K562 (cell line): ENCODE data around the gene GPN1. TPM values are rescaled to one million over a fixed set of nuclear protein-coding genes. Genes with fewer than 3 reads are reported as not detected.
A peak's percentile ranks its signal among the peaks of the same experiment; 100 is the strongest.

Source experiments
- ARNT ChIP-seq, 2 experiments: fragments of 450-650 bp; IDR thresholded peaks; 2 replicates each; pipeline ENCODE4 v1.6.1; 2016; ENCODE audit warnings: mild to moderate bottlenecking in 1 of 2
- COPS2 ChIP-seq: fragments of 450-650 bp; conservative IDR thresholded peaks from 2 replicates; pipeline ENCODE4 v1.6.1; 2016; ENCODE audit warnings: mild to moderate bottlenecking, moderate library complexity
- E2F4 ChIP-seq: sonication (generic); formaldehyde crosslinking; IDR thresholded peaks from 2 replicates; pipeline ENCODE4 v1.8.0; 2022; ENCODE audit warnings: mild to moderate bottlenecking, low read depth, missing genetic modification reagents
- ELF4 ChIP-seq: fragments of 450-650 bp; formaldehyde crosslinking; IDR thresholded peaks from 2 replicates; pipeline ENCODE4 v1.4.0; 2022; ENCODE audit warnings: missing genetic modification characterization
- JUN ChIP-seq, 2 experiments: sonication (generic) in 1 of 2; formaldehyde crosslinking in 1 of 2; IDR thresholded peaks; 2 replicates each; pipeline versions ENCODE4 v1.6.1 to v1.8.0; 2012 to 2022; ENCODE audit warnings: borderline replicate concordance in 2 of 2, mild to moderate bottlenecking in 2 of 2, improper control_type of control experiment in 1 of 2, low read depth in 1 of 2, low read length in 1 of 2, missing genetic modification reagents in 1 of 2
- MCM5 ChIP-seq: fragments of 450-650 bp; IDR thresholded peaks from 2 replicates; pipeline ENCODE4 v1.6.1; 2016; ENCODE audit warnings: low read depth
- MCM7 ChIP-seq, 2 experiments: fragments of 450-650 bp; IDR thresholded peaks; 2 replicates each; pipeline ENCODE4 v1.6.1; 2016 to 2018
- NBN ChIP-seq: fragments of 450-650 bp; IDR thresholded peaks from 2 replicates; pipeline ENCODE4 v1.6.1; 2016; ENCODE audit warnings: low read depth, mild to moderate bottlenecking
- SIRT6 ChIP-seq: IDR thresholded peaks from one replicate; pipeline ENCODE4 v1.6.1; 2012; ENCODE audit warnings: low read depth, mild to moderate bottlenecking, control low read depth, inconsistent platforms, low read length, moderate library complexity
- SNIP1 ChIP-seq: fragments of 450-650 bp; IDR thresholded peaks from 2 replicates; pipeline ENCODE4 v1.7.1; 2017; ENCODE audit warnings: low read depth, mild to moderate bottlenecking
- SP2 ChIP-seq: IDR thresholded peaks from 2 replicates; pipeline ENCODE4 v1.6.1; 2011; ENCODE audit warnings: mild to moderate bottlenecking, low read depth, low read length, moderate library complexity; ENCODE audit not compliant: poor library complexity, severe bottlenecking; ENCODE audit errors: extremely low read depth
- TCFL5 ChIP-seq: fragments of 250-450 bp; sonication (Bioruptor Pico); conservative IDR thresholded peaks from 2 replicates; pipeline ENCODE4 v1.6.1; 2021; ENCODE audit warnings: mild to moderate bottlenecking, moderate library complexity, matching md5 sums
- TEAD1 ChIP-seq, 2 experiments: fragments of 450-650 bp in 1 of 2; sonication (generic) in 1 of 2; formaldehyde crosslinking; IDR thresholded peaks; 2 replicates each; pipeline versions ENCODE4 v1.4.0 to v1.8.0; 2020 to 2022; ENCODE audit warnings: mild to moderate bottlenecking in 2 of 2, missing genetic modification reagents in 1 of 2
- USF2 ChIP-seq: sonication (generic); formaldehyde crosslinking; IDR thresholded peaks from 2 replicates; pipeline ENCODE4 v1.5.0; 2020; ENCODE audit warnings: missing genetic modification reagents
- WHSC1 ChIP-seq: IDR thresholded peaks from one replicate; pipeline ENCODE4 v1.6.1; 2012; ENCODE audit warnings: low read length, control low read depth, inconsistent platforms
- ZHX1 ChIP-seq: fragments of 150-350 bp; conservative IDR thresholded peaks from 2 replicates; pipeline ENCODE4 v1.6.1; 2014; ENCODE audit warnings: low read length
- ZNF696 ChIP-seq: fragments of 250-450 bp; sonication (Bioruptor Pico); conservative IDR thresholded peaks from 2 replicates; pipeline ENCODE4 v1.4.0; 2020; ENCODE audit warnings: mild to moderate bottlenecking, moderate library complexity
- polyA plus RNA-seq, 8 experiments: library from polyadenylated mRNA; depleted of rRNA in 4 of 8; stranded (reverse) in 5 of 8; unstranded in 3 of 8; fragments of >200 nt; fragmentation: Nextera tagmentation in 2 of 8; fragmentation: Illumina TruSeq in 1 of 8; extraction: Ambion mirVana in 2 of 8; extraction: Trizol in 1 of 8; gene quantifications; 2 replicates each; pipeline versions ENCODE4 v1.2.1 to v1.2.3, GENCODE V29; 2011 to 2014; ENCODE audit warnings: inconsistent platforms in 1 of 8, missing spikeins in 1 of 8
- total RNA-seq, 7 experiments: library from RNA; depleted of rRNA in 6 of 7; stranded (reverse); fragments of >200 nt in 6 of 7; fragmentation: Illumina TruSeq in 2 of 7; extraction: Trizol in 2 of 7; gene quantifications; 2 replicates each; pipeline versions ENCODE4 v1.2.1 to v1.2.3, GENCODE V29; 2011 to 2021; ENCODE audit warnings: low replicate concordance in 1 of 7
- TF ChIP-seq, protein P1 (sequence below): sonication (generic); formaldehyde crosslinking; IDR thresholded peaks from 2 replicates; pipeline ENCODE4 v1.8.0; 2023; ENCODE audit warnings: mild to moderate bottlenecking, missing genetic modification reagents

GPN1 gene
- total and polyA plus RNA-seq, 9 of the 15 experiments (the other 6 are each of a cell fraction or from before 2014, with no cell fraction given): 23.4 to 171 (median 48.2) TPM

DNA sequence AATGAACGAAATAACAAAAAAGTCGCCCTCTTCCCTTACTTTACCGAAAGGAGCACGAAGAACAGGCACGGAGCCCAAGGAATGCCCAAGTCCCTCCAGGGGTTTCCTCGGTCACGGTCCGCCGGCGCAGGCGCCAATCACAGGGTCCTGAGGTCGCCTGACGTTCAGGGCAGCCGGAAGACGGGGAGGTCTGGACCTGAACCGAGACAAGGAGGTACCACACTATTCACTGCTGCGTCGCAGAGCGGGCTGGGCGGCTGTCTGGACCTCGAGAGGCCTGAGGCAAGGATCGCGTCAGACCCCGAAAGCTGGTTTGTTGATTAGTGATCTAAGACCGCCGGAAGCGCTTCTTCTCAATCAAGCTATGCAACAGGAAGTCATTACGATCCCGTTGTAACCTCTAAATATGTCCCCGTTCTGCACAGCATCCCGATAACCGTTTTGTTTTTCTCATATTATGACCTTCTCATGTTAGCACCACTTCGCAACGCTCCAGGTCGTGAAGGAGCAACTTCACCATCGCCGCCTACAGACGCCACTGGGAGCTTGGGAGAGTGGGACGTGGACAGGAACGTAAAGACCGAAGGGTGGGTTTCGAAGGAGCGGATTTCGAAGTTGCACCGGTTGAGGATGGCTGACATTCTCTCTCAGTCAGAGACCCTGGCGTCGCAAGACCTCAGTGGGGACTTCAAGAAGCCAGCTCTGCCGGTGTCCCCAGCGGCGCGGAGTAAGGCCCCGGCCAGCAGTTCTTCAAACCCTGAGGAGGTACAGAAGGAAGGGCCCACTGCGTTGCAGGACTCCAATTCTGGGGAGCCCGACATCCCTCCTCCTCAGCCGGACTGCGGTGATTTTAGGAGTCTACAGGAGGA lies 34.7 kb downstream of the GPN1 start, which contains the start of the genes SLC4A1AP and SUPT7L (continued):
- TF ChIP-seq, protein P1, sequence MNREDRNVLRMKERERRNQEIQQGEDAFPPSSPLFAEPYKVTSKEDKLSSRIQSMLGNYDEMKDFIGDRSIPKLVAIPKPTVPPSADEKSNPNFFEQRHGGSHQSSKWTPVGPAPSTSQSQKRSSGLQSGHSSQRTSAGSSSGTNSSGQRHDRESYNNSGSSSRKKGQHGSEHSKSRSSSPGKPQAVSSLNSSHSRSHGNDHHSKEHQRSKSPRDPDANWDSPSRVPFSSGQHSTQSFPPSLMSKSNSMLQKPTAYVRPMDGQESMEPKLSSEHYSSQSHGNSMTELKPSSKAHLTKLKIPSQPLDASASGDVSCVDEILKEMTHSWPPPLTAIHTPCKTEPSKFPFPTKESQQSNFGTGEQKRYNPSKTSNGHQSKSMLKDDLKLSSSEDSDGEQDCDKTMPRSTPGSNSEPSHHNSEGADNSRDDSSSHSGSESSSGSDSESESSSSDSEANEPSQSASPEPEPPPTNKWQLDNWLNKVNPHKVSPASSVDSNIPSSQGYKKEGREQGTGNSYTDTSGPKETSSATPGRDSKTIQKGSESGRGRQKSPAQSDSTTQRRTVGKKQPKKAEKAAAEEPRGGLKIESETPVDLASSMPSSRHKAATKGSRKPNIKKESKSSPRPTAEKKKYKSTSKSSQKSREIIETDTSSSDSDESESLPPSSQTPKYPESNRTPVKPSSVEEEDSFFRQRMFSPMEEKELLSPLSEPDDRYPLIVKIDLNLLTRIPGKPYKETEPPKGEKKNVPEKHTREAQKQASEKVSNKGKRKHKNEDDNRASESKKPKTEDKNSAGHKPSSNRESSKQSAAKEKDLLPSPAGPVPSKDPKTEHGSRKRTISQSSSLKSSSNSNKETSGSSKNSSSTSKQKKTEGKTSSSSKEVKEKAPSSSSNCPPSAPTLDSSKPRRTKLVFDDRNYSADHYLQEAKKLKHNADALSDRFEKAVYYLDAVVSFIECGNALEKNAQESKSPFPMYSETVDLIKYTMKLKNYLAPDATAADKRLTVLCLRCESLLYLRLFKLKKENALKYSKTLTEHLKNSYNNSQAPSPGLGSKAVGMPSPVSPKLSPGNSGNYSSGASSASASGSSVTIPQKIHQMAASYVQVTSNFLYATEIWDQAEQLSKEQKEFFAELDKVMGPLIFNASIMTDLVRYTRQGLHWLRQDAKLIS (CRISPR knock-in tag): peak; percentile 86
- TF ChIP-seq ELF4 (CRISPR knock-in tag) (no peak), MCM7 (IDR thresholded peaks at IDR 0.05) (no peak), TEAD1 (CRISPR knock-in tag; IDR thresholded peaks at IDR 0.05) (peak; percentile 13 to 86; a peak in 2 of 4 replicates), ZNF696 (no peak), SIRT6 (no peak), JUN (IDR thresholded peaks at IDR 0.05; ENCODE audit: borderline replicate concordance, low read depth, low read length) (no peak), JUN (CRISPR knock-in tag; IDR thresholded peaks at IDR 0.05; ENCODE audit: borderline replicate concordance) (no peak), ARNT (IDR thresholded peaks at IDR 0.05) (peak; percentile 96 to 98), COPS2 (no peak), TCFL5 (CRISPR knock-in tag) (no peak), MCM5 (no peak), E2F4 (0 out of 2 replicates have a peak, but pooled peaks have one; percentile 10), USF2 (CRISPR knock-in tag) (no peak), SNIP1 (peak; percentile 67; the same call in 1 of the 2 replicates), NBN (peak; percentile 99), SP2 (no peak), WHSC1 (no peak), ZHX1 (no peak; the same call in 1 of the 2 replicates)
